ENCODE results near the gene POFUT1.
A peak's percentile ranks its signal among the peaks of the same experiment; 100 is the strongest.

POFUT1 gene

DNA sequence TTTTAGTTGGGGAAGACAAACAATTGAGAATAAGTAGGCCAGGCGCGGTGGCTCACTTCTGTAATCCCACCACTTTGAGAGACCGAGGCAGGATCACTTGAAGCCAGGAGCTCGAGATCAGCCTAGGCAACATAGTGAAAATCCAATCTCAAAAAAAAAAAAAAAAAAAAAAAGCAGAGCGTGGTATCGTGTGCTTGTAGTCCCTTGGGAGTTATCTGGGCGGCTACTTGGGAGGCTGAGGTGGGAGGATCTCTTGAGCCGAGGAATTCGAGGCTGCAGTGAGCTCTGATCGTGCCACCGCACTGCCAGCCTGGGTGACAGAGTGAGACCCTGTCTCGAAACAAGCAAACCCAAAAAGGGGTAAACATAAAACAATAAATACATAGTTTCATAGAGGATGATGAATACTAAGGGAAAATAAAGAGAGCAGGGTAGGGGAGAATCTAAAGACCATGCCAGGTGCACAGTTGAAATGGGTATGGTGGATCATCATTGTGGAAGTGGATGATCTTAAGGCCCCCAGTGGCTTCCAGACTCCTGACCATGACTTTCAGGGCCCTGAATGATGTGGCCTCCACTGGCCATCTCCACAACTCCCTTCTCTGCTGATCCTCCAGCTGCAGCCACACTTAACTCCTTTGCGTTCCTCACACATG lies 947 bp downstream of the POFUT1 start:
- no peak for DNase-seq

GRCh38 chr20:32209850-32210605 lies 2.3 kb downstream of the POFUT1 start:
- DNase-seq: no peak

- DNase-seq: no peak
Measured at GRCh38 chr20:32213870-32214269, 6.2 kb downstream of the POFUT1 start.

DNA sequence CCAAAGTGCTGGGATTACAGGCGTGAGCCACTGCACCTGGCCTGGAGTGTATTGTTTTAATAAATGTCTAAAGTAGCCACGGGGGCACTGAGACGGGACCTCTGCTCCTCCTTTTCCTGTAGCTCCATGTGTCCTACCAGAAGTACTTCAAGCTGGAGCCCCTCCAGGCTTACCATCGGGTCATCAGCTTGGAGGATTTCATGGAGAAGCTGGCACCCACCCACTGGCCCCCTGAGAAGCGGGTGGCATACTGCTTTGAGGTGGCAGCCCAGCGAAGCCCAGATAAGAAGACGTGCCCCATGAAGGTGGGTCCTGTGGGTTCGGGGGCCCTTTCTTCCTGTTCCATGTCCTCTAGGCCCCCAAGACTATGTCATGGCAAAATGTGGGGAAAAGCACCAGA lies 7.5 kb downstream of the POFUT1 start:
- no peak for DNase-seq

DNA sequence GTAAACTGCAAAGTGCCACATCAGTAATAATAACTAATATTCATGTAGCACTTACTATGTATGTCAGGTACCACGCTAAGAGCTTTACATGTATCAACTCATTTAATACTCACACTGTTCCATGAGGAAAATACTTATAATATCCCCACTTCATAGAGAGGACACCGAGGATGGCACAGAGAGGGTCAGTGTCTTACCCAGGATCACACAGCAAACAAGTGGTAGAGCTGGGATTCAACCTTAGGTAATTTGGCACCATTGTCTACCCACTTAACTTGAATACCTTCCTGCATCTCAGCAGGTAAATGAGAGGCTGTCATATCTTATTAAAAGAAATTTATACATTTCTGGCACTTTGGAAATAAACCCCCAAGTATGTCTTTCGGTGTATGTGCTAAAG lies 8.0 kb downstream of the POFUT1 start:
- DNase-seq: no peak

DNA sequence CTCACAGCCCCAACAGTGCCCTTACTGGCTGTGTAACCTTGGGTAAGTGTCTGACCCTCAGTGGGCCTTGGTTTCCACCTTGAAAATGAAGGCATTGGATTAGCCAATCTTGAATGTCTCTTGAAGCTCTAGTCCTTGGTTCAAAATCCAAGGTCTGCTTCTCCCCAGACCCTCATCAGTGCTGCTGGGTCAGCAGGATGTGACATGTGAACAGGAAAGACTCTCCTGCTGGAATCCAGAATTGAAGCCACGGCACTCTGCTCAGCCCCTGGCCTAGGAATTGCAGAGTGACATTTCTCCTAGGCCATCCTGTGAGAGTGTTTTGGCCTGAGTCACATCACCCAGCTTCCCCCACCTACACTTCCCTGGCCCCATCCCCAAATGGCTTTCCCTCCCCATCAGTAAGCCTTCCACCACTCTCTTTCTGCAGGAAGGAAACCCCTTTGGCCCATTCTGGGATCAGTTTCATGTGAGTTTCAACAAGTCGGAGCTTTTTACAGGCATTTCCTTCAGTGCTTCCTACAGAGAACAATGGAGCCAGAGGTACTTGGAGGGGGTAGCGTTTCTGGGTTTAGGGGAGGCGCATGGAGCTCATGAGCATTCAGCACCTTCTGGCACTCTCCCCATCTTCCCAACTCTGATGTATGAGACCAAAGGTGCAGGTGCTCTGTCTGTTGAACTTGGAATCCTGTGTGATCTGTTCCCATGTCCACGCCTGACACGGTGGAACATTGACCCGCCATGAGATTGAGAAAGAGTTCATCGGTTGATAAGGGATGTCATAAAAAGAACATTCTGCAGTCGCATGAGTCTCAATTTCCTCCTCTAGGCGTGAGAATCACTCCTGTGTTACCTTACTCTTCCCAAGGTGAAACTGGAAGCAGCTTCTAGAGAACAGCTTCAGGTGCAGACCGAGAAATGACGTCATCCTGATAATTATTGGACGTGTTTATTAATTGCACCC lies 8.8 kb downstream of the POFUT1 start:
- DNase-seq: no peak

DNA sequence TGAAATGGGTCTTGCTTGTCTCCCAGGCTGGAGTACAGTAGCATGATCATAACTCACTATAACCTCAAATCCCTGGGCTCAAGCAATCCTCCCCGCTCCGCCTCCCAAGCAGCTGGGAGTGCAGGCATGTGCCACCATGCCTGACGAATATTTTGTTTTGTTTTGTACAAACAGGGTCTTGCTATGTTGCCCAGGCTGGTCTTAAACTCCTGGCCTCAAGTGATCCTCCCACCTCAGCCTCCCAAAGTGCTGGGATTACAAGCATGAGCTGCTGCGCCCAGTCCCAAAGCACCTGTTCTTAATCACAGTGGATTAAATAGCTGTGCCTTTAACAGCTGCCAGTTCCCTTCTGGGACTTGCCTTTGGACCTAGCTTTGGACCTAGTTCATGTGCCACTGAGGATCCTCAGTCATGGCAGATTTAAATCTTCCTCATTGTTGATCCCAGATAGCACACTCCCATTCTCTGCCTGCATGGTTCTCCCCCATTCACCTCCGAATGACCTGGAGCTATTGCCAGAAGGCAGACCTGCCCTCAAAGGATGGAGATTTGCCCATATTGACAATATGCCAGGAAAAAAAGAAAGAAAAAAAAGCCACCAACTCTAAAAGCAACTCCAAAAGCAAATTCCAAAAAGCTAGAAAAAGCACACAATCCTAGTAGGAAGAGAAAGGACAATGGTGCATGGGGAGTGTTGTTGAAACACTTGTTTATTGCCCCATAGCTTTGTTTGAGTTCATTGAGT lies 10.6 kb downstream of the POFUT1 start:
- DNase-seq: no peak

- no peak for DNase-seq
Measured at GRCh38 chr20:32224463-32224862, 16.8 kb downstream of the POFUT1 start.

- DNase-seq: peak; percentile 58
Measured at GRCh38 chr20:32226391-32226790, 18.7 kb downstream of the POFUT1 start.

DNA sequence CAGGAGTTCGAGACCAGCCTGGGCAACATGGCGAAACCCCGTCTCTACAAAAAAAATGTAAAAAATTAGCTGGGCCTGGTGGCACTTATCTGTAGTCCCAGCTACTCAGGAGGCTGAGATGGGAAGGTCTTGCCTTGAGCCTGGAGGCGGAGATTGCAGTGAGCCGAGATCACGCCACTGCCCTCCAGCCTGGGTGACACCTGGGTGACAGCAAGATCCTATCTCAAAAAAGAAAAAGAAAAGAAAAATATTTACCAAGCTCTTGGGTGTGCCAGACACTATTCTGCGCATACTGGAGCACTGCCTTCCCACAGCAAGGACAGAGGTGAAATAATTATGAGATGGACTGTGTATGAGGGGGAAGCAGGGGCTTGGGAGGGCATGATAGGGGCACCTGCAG lies 19.6 kb downstream of the POFUT1 start:
- DNase-seq: peak; percentile 20

GRCh38 chr20:32227744-32228688 lies 20.3 kb downstream of the POFUT1 start:
- peak; percentile 78 for DNase-seq

- no peak for DNase-seq
Measured at GRCh38 chr20:32229251-32229747, 21.6 kb downstream of the POFUT1 start.

DNA sequence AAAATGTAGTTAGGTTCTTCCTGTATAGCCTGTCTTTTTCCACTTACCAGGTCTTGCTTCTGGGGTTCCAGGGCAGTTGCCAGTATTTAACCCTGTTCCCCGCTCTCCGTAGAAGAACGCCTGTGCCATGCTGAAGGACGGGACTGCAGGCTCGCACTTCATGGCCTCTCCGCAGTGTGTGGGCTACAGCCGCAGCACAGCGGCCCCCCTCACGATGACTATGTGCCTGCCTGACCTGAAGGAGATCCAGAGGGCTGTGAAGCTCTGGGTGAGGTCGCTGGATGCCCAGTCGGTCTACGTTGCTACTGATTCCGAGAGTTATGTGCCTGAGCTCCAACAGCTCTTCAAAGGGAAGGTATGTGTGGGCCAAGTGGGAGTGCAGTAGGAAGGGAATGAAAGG lies 23.0 kb downstream of the POFUT1 start:
- no peak for DNase-seq

- no peak for DNase-seq
Measured at GRCh38 chr20:32231245-32231644, 23.6 kb downstream of the POFUT1 start.

GRCh38 chr20:32231847-32232246 lies 24.2 kb downstream of the POFUT1 start:
- peak; percentile 60 for DNase-seq

GRCh38 chr20:32232326-32232886 lies 24.7 kb downstream of the POFUT1 start:
- no peak for DNase-seq

DNA sequence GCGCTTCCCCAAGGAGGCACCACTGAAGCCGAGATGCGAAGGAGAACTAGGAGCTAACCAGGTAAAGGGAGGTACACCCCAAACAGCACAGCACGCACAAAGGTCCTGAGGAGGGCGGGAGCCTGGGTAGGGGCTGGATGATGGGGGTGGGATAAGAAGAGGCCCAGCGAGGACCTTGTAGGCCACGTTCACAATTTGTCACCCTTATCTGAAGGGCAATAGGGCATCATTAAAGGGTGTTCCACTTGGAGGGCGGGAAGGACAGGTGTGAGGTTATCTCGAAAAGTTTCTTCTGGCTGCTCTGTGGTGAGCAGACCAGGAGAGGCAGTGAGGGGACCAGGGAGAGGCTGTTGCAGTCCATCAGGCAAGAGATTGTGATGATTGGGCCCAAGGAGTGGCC lies 25.6 kb downstream of the POFUT1 start:
- DNase-seq: no peak

GRCh38 chr20:32234135-32234808 lies 26.6 kb downstream of the POFUT1 start:
- peak; percentile 47 for DNase-seq

- no peak for DNase-seq
Measured at GRCh38 chr20:32235331-32236047, 27.8 kb downstream of the POFUT1 start.

All from hematopoietic multipotent progenitor cell treated with erythropoietin and hydrocortisone succinate and interleukin-3 and kit ligand, for 4 days (in vitro differentiated cells).